ENCODE measurements around the gene EHBP1.

GRCh38 chr2:62663411-62663810 lies 42.1 kb upstream of the EHBP1 start:
- TF ChIP-seq CTCF (IDR thresholded peaks at IDR 0.05) (no peak), POLR2A (IDR thresholded peaks at IDR 0.05) (no peak), POLR2AphosphoS5 (IDR thresholded peaks at IDR 0.05) (peak; percentile 32 to 52 (median 43)), EP300 (IDR thresholded peaks at IDR 0.05) (no peak)

All from stomach (tissue), 4 donors.